Measurements from ENCODE around the gene FASTK.

The FASTK gene

DNA sequence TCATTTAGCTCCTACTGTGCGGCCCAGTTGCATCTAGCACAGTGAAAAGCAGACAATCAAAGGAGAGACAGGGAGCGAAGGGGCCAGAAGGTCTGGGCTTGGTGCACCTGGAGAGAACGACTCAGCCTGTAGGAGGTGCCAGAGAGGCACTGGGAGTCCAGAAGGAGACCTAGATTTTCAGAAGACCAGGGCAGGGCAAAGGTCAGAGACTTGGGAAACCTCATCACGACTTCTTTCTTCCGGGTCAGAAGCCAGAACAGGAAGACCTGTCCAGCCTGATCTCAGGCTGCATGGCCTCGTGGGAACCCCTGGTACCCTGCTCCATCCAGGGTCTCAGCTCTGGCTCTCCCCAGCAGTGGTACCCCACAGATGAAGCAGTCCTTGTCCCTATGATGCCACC lies 10.8 kb upstream of the FASTK start:
- no peak overlapping the region for H3K4me3 ChIP-seq (ENCODE audit: control insufficient read depth, low read depth, low read length)
- no peak for DNase-seq (ENCODE audit: low read depth)
- peak; percentile 56 for TF ChIP-seq CTCF (IDR thresholded peaks at IDR 0.05; ENCODE audit: control insufficient read depth, insufficient read depth, low read depth, low read length, missing control alignments)

DNA sequence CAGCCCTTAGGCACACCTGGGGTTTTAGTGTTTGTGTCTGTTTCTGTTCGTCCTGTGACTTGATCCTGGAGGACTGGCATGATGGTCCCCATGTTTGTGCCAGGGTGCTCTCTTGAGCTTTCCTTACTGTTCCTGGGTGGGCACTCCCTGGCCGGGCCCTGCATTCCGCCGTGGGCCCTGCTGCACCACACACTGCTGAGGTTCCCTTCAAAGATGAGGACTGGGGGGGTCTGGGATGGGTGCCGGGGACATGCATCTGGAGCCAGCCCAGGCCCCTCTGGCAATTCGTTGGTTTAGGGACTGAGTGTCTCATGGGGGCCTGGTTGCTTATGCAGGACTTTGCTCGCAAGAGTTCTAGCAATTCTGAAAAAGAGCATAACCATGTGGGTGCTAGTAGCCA lies 10.4 kb upstream of the FASTK start:
- no peak for DNase-seq (ENCODE audit: low read depth)
- no peak for TF ChIP-seq CTCF (IDR thresholded peaks at IDR 0.05; ENCODE audit: control insufficient read depth, insufficient read depth, low read depth, low read length, missing control alignments)

DNA sequence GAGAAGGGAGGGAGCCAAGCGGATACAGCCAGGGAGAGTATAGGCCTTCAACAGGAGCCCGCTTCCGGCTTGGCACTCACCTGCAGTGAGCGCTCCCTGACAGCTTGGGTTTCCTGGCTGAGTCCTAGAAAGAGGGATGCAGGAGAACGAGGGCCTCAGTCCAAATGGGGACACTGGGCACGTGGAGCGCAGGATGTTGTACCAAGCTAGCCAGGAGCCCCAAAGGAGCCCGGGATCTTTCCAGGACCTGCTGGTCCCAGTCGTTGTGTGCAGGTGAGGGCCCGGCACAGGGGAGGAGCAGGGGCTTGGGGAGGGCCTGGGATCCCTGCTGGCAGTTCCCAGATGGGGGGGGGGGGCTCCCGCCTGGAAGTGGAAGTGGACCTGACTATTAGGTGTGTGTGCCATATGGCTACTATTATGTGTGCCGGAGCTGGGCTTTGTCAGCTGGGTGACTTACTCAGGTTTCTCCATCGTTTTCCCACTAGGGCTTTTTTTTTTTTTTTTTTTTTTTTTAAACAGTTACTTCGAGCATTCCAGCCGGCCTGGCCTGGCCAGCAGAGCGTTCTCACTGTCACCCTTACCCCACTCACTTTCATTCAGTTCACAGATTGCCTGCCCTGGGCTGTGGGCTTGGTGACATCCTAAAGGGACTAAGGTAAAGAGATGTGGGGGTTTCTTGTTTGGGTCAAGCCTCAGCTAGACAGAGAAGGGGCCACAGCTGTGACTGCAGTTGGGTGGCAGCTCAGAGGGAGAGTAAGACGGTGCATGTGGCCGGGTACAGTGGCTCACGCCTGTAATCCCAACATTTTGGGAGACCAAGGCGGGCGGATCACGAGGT lies 9.5 kb upstream of the FASTK start:
- no peak for TF ChIP-seq CTCF (IDR thresholded peaks at IDR 0.05; ENCODE audit: control insufficient read depth, insufficient read depth, low read depth, low read length, missing control alignments)
- no peak overlapping the region for H3K4me3 ChIP-seq (ENCODE audit: control insufficient read depth, low read depth, low read length)
- DNase-seq (ENCODE audit: low read depth) = no peak

More for the DNA sequence above, 10.4 kb upstream of the FASTK start:
- H3K4me3 ChIP-seq (ENCODE audit: control insufficient read depth, low read depth, low read length) = no peak overlapping the region

DNA sequence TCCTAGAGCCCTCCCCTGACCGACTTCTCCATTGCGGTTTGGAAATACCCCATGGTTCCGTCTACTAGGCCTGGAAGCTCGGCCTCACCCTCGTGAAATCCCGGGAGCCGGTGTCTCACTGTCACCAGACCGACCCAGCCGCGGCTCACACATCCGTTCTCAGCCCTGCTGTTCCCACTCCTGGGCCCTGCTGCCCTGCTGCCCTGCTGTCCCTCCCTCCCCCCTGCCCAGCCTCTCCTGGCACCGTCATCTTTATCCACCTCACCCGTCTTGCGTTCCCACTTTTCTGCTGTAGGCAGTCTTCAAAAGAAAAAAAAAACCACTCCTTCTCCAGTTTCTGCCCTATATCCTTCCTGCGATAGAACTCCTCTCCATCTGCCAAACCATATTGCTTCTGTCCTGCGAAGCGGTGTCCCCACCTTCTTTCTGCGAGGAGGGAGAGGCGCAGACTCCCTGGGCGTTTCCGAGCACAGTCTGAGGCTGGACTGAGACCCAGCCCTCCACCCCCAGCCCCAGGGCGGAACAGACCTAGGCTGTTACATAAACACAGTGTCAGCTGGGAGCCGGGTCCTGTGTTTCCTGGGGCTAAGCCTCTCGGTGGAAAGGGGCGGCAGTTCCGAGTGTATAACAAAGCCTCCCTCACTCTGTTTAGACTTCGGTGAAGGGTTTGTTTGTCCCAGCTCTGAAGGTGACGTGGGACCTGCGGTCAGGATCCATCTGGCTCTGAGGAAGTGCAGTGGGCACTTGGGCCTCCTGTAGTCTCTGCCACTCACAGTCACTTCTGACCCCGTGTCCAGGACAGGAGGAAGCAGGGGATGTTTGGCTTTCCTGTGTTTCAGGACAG lies 8.5 kb upstream of the FASTK start:
- no peak for TF ChIP-seq CTCF (IDR thresholded peaks at IDR 0.05; ENCODE audit: control insufficient read depth, insufficient read depth, low read depth, low read length, missing control alignments)
- peak overlapping the region; percentile 91 for H3K4me3 ChIP-seq (ENCODE audit: control insufficient read depth, low read depth, low read length)
- no peak for DNase-seq (ENCODE audit: low read depth)

GRCh38 chr7:151088019-151088855 lies 7.6 kb upstream of the FASTK start:
- no peak for TF ChIP-seq CTCF (IDR thresholded peaks at IDR 0.05; ENCODE audit: control insufficient read depth, insufficient read depth, low read depth, low read length, missing control alignments)
- H3K4me3 ChIP-seq (ENCODE audit: control insufficient read depth, low read depth, low read length) = peak overlapping the region; percentile 91
- no peak for DNase-seq (ENCODE audit: low read depth)
